B cell (primary cell): Measurements from ENCODE around the gene RIPK3.

ENCODE experiments used
- CTCF ChIP-seq: fragments of 200-600 bp; IDR thresholded peaks from one replicate; pipeline ENCODE4 v1.8.0; 2022; ENCODE audit warnings: antibody characterized with exemption, mild to moderate bottlenecking
- EZH2 ChIP-seq: IDR thresholded peaks from 2 replicates; pipeline ENCODE4 v1.6.1; 2012; ENCODE audit warnings: borderline replicate concordance, low read depth, mild to moderate bottlenecking, moderate library complexity, low read length; ENCODE audit not compliant: insufficient read depth, poor library complexity, severe bottlenecking

GRCh38 chr14:24325963-24326362 lies 13.8 kb downstream of the RIPK3 start:
- TF ChIP-seq CTCF = no peak
- TF ChIP-seq EZH2 = no peak
